HFF-Myc (cell line): ENCODE measurements around the gene LGI1.

Experiments used
- DNase-seq: peaks from one replicate; pipeline ENCODE4 v3.0.0-alpha.2; 2011; ENCODE audit warnings: low read depth; ENCODE audit errors: extremely low read depth
- H3K4me3 ChIP-seq: replicated peaks from 2 replicates; pipeline ENCODE4 v1.5.1; 2011; ENCODE audit warnings: low read depth, mild to moderate bottlenecking, control low read depth, low read length
- TF ChIP-seq, protein P1 (sequence below): IDR thresholded peaks from 2 replicates; pipeline ENCODE4 v1.5.1; 2012; ENCODE audit warnings: mild to moderate bottlenecking, low read depth, low read length, control low read depth; ENCODE audit errors: missing control alignments

The LGI1 gene

GRCh38 chr10:93757801-93758507, at the start of gene LGI1:
LGI1 (plus strand) TSS chr10:93757936; CDS start chr10:93758145, 209 bp downstream.
- DNase-seq = no peak
- no peak within 1 kb of the TSS for H3K4me3 ChIP-seq

GRCh38 chr10:93710333-93710909, 47.3 kb upstream of the LGI1 start:
- H3K4me3 ChIP-seq = no peak overlapping the region
- no peak for DNase-seq
- TF ChIP-seq, protein P1, sequence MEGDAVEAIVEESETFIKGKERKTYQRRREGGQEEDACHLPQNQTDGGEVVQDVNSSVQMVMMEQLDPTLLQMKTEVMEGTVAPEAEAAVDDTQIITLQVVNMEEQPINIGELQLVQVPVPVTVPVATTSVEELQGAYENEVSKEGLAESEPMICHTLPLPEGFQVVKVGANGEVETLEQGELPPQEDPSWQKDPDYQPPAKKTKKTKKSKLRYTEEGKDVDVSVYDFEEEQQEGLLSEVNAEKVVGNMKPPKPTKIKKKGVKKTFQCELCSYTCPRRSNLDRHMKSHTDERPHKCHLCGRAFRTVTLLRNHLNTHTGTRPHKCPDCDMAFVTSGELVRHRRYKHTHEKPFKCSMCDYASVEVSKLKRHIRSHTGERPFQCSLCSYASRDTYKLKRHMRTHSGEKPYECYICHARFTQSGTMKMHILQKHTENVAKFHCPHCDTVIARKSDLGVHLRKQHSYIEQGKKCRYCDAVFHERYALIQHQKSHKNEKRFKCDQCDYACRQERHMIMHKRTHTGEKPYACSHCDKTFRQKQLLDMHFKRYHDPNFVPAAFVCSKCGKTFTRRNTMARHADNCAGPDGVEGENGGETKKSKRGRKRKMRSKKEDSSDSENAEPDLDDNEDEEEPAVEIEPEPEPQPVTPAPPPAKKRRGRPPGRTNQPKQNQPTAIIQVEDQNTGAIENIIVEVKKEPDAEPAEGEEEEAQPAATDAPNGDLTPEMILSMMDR = no peak

More at GRCh38 chr10:93757801-93758507, at the start of gene LGI1:
- TF ChIP-seq, protein P1 = no peak

DNA sequence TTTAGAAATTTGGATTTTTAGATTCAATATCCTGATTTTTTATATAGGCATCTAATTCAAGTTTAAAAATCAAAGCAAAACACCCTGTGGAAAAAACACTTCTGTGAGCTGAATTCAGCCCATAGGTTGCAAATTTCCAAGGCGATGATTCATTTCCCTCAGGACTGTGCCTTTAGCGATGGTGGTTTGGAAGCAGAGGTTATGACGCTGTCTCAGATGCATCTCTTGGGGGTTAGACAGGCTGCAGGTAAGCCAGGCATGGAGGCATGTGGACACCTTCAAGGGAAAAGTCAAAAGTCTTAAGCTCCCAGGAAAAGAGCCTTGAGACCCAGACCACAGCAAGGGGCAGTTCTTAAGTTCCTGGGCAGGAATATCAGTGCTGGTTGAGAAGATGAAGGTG, 45.8 kb upstream of the LGI1 start:
- DNase-seq = no peak
- no peak overlapping the region for H3K4me3 ChIP-seq
- TF ChIP-seq, protein P1 = no peak

DNA sequence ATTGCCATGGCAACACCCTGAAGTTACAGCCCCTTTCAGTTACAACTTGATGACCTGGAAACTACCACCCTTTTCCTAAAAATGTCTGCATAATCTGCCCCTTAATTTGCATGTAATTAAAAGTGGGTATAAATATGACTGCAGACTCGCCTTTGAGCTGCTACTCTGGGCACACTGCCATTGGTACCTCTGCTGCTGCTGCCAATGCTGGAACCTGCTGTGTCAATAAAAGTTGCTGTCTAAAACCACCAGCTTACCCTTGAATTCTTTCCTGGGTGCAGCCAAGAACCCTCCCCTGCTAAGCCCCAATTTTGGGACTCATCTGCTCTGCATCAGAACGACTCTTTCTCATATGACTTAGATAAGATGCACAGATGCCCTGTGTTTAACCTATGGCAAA, 45.1 kb upstream of the LGI1 start:
- DNase-seq = no peak
- TF ChIP-seq, protein P1 = no peak
- no peak overlapping the region for H3K4me3 ChIP-seq

- TF ChIP-seq, protein P1 = no peak
- no peak for DNase-seq
- no peak overlapping the region for H3K4me3 ChIP-seq
These were observed 42.4 kb upstream of the LGI1 start for GRCh38 chr10:93715345-93715744.

DNA sequence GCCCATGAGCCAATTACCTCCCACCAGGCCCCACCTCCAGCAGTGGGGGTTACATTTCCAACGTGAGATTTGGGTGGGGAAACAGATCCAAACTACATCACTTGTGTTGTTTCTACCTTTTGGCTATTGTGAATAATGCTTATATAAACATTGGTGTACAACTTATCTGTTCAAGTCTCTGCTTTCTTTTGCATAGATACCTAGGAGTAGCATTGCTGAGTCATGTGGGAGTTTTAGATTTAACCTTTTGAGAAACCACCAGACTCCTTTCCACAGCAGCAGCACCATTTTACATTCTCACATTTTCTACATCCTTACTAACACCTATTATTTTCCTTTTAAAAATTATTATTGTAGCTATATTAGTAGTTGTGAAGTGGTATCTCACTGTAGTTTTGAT, 41.0 kb upstream of the LGI1 start:
- DNase-seq = no peak

More for the DNA sequence above, 41.0 kb upstream of the LGI1 start:
- H3K4me3 ChIP-seq = no peak overlapping the region
- TF ChIP-seq, protein P1 = no peak
